HG02798 (cell line): ENCODE measurements around the gene RPL15.
A peak's percentile ranks its signal among the peaks of the same experiment; 100 is the strongest.

Source experiments
- ATAC-seq: cut with Tn5 transposase; IDR thresholded peaks from one replicate; pipeline ENCODE4 v1.9.1; 2021; ENCODE audit warnings: mild to moderate bottlenecking; ENCODE audit not compliant: unreplicated experiment, poor library complexity

RPL15 gene

GRCh38 chr3:23923786-23924185 is 6.9 kb downstream of the RPL15 start:
- ATAC-seq, result no peak

GRCh38 chr3:23926246-23926645 is 9.3 kb downstream of the RPL15 start:
- no peak for ATAC-seq

- no peak for ATAC-seq
Observed at GRCh38 chr3:23926736-23927135, 9.8 kb downstream of the RPL15 start.

- ATAC-seq, result no peak
Observed at GRCh38 chr3:23928524-23928923, 11.6 kb downstream of the RPL15 start.

GRCh38 chr3:23931597-23931996 is 14.7 kb downstream of the RPL15 start:
- ATAC-seq, result no peak

- ATAC-seq, result no peak
Observed at GRCh38 chr3:23932571-23932970, 15.6 kb downstream of the RPL15 start.

- no peak for ATAC-seq
Observed at GRCh38 chr3:23934253-23934652, 17.3 kb downstream of the RPL15 start.

GRCh38 chr3:23937296-23937695 is 20.4 kb downstream of the RPL15 start:
- ATAC-seq, result no peak

GRCh38 chr3:23938688-23939087 is 21.8 kb downstream of the RPL15 start:
- ATAC-seq, result no peak

- no peak for ATAC-seq
Observed at GRCh38 chr3:23940775-23941174, 23.8 kb downstream of the RPL15 start.

GRCh38 chr3:23941440-23941839 is 24.5 kb downstream of the RPL15 start:
- no peak for ATAC-seq

- ATAC-seq, result no peak
Observed at GRCh38 chr3:23942546-23942945, 25.6 kb downstream of the RPL15 start.

- no peak for ATAC-seq
Observed at GRCh38 chr3:23944007-23944783, 27.3 kb downstream of the RPL15 start.

GRCh38 chr3:23944861-23945662 is 28.1 kb downstream of the RPL15 start, which contains the start of gene NR1D2:
TSS of gene NR1D2 (plus strand) at chr3:23945286. CDS start at chr3:23945579, 293 bp downstream.
- peak; percentile 61 for ATAC-seq

GRCh38 chr3:23945663-23945912 is 28.7 kb downstream of the RPL15 start:
- no peak for ATAC-seq

GRCh38 chr3:23945913-23946687 is 29.2 kb downstream of the RPL15 start:
- ATAC-seq, result peak; percentile 84

GRCh38 chr3:23948761-23949160 is 31.8 kb downstream of the RPL15 start:
- ATAC-seq, result no peak

GRCh38 chr3:23949784-23950183 is 32.9 kb downstream of the RPL15 start:
- ATAC-seq, result no peak

- peak; percentile 14 for ATAC-seq
Observed at GRCh38 chr3:23950293-23950692, 33.4 kb downstream of the RPL15 start.

GRCh38 chr3:23952646-23953045 is 35.7 kb downstream of the RPL15 start:
- ATAC-seq, result peak; percentile 71

GRCh38 chr3:23953523-23953922 is 36.6 kb downstream of the RPL15 start:
- no peak for ATAC-seq
